Liver (tissue), 9 donors: Measurements from ENCODE around the gene GPR176. TPM values are rescaled to one million over a fixed set of nuclear protein-coding genes. Genes with fewer than 3 reads are reported as not detected.

ENCODE experiments used
- DNase-seq: peaks from one replicate; pipeline ENCODE4 v3.0.0-alpha.2; 2017; ENCODE audit warnings: low spot score
- H3K27ac ChIP-seq, 2 donors: one replicate each; pipeline ENCODE4 v1.7.0; 2013; ENCODE audit warnings: inconsistent platforms in 2 of 2, low read length in 2 of 2, control low read depth in 1 of 2, low read depth in 1 of 2, mild to moderate bottlenecking in 1 of 2
- H3K27me3 ChIP-seq, 4 donors: one replicate each; pipeline versions ENCODE4 v1.6.1 to v1.7.0; 2013; ENCODE audit warnings: low read length in 3 of 4, inconsistent platforms in 1 of 4, mild to moderate bottlenecking in 1 of 4, moderate library complexity in 1 of 4; ENCODE audit not compliant: control insufficient read depth in 4 of 4, insufficient read depth in 4 of 4
- H3K36me3 ChIP-seq, 4 donors: one replicate each; pipeline versions ENCODE4 v1.6.1 to v1.7.0; 2013; ENCODE audit warnings: low read length in 3 of 4, mild to moderate bottlenecking in 3 of 4, low read depth in 1 of 4, moderate library complexity in 1 of 4; ENCODE audit not compliant: control insufficient read depth in 4 of 4, insufficient read depth in 3 of 4
- H3K4me1 ChIP-seq, 4 donors: one replicate each; pipeline versions ENCODE4 v1.6.1 to v1.7.0; 2013; ENCODE audit warnings: low read length in 3 of 4, mild to moderate bottlenecking in 3 of 4, moderate library complexity in 1 of 4; ENCODE audit not compliant: control insufficient read depth in 4 of 4, insufficient read depth in 4 of 4
- H3K4me3 ChIP-seq, 3 donors: one replicate each; pipeline versions ENCODE4 v1.6.1 to v1.7.0; 2013; ENCODE audit warnings: low read length in 3 of 3, control low read depth in 1 of 3, low read depth in 1 of 3, mild to moderate bottlenecking in 1 of 3
- H3K9ac ChIP-seq, 2 donors: one replicate each; pipeline ENCODE4 v1.7.0; 2013; ENCODE audit warnings: low read length in 2 of 2, mild to moderate bottlenecking in 2 of 2, moderate library complexity in 2 of 2, control low read depth in 1 of 2, low read depth in 1 of 2
- H3K9me3 ChIP-seq, 4 donors: one replicate each; pipeline versions ENCODE4 v1.6.1 to v1.7.0; 2013; ENCODE audit warnings: low read length in 3 of 4; ENCODE audit not compliant: control insufficient read depth in 4 of 4
- ATF3 ChIP-seq: IDR thresholded peaks from 2 replicates; pipeline ENCODE4 v1.6.1; 2016; ENCODE audit warnings: antibody characterized with exemption
- EGR1 ChIP-seq, 2 donors: IDR thresholded peaks; 2 replicates each; pipeline ENCODE4 v1.6.1; 2016 to 2018; ENCODE audit warnings: antibody characterized with exemption in 2 of 2, low read depth in 2 of 2
- FOXA1 ChIP-seq: IDR thresholded peaks from 2 replicates; pipeline ENCODE4 v1.6.1; 2016; ENCODE audit warnings: antibody characterized with exemption
- FOXA2 ChIP-seq: IDR thresholded peaks from 2 replicates; pipeline ENCODE4 v1.6.1; 2016; ENCODE audit warnings: antibody characterized with exemption
- GABPA ChIP-seq, 2 donors: IDR thresholded peaks in 1 of 2; conservative IDR thresholded peaks in 1 of 2; 2 replicates each; pipeline ENCODE4 v1.6.1; 2016; ENCODE audit warnings: antibody characterized with exemption in 2 of 2, mild to moderate bottlenecking in 1 of 2, moderate library complexity in 1 of 2
- HNF4A ChIP-seq, 2 donors: conservative IDR thresholded peaks; 2 replicates each; pipeline ENCODE4 v1.6.1; 2016; ENCODE audit warnings: antibody characterized with exemption in 2 of 2, mild to moderate bottlenecking in 2 of 2
- HNF4G ChIP-seq: IDR thresholded peaks from 2 replicates; pipeline ENCODE4 v1.6.1; 2016; ENCODE audit warnings: antibody characterized with exemption
- JUND ChIP-seq, 2 donors: IDR thresholded peaks; 2 replicates each; pipeline ENCODE4 v1.6.1; 2016; ENCODE audit warnings: antibody characterized with exemption in 2 of 2
- NR2F2 ChIP-seq: IDR thresholded peaks from 2 replicates; pipeline ENCODE4 v1.6.1; 2016; ENCODE audit warnings: antibody characterized with exemption
- RAD21 ChIP-seq, 2 donors: IDR thresholded peaks; 2 replicates each; pipeline ENCODE4 v1.6.1; 2016; ENCODE audit warnings: antibody characterized with exemption in 2 of 2, mild to moderate bottlenecking in 2 of 2
- RXRA ChIP-seq, 2 donors: IDR thresholded peaks; 2 replicates each; pipeline ENCODE4 v1.6.1; 2017 to 2018; ENCODE audit warnings: antibody characterized with exemption in 2 of 2, mild to moderate bottlenecking in 1 of 2
- SP1 ChIP-seq: IDR thresholded peaks from 2 replicates; pipeline ENCODE4 v1.6.1; 2018; ENCODE audit warnings: antibody characterized with exemption, mild to moderate bottlenecking
- TAF1 ChIP-seq: conservative IDR thresholded peaks from 2 replicates; pipeline ENCODE4 v1.6.1; 2016; ENCODE audit warnings: antibody characterized with exemption, mild to moderate bottlenecking
- YY1 ChIP-seq: IDR thresholded peaks from 2 replicates; pipeline ENCODE4 v1.6.1; 2016; ENCODE audit warnings: antibody characterized with exemption, mild to moderate bottlenecking
- ZBTB33 ChIP-seq: IDR thresholded peaks from 2 replicates; pipeline ENCODE4 v1.6.1; 2016; ENCODE audit warnings: antibody characterized with exemption
- WGBS: extraction: QIAGEN DNeasy Blood & Tissue Kit; methylation state at CpG from one replicate; pipeline ENCODE4 v1.1.7; 2013; 5-methylcytosine and 5-hydroxymethylcytosine counted together
- polyA plus RNA-seq, 2 donors: library from polyadenylated mRNA; stranded (reverse) in 1 of 2; unstranded in 1 of 2; fragments of 200-250 nt in 1 of 2; fragments of >200 nt in 1 of 2; fragmentation: Nextera tagmentation in 1 of 2; extraction: Ambion mirVana in 1 of 2; gene quantifications; one replicate each; pipeline versions ENCODE4 v1.2.1 to v1.2.3, GENCODE V29; 2013 to 2015
- total RNA-seq, 2 donors: library from RNA; depleted of rRNA; stranded (reverse); fragments of >200 nt; gene quantifications; one replicate each; pipeline ENCODE4 v1.2.3, GENCODE V29; 2014
- TF ChIP-seq, protein P1 (sequence below): IDR thresholded peaks from 2 replicates; pipeline ENCODE4 v1.6.1; 2016; ENCODE audit warnings: antibody characterized with exemption, mild to moderate bottlenecking
- TF ChIP-seq, protein P2 (sequence below): IDR thresholded peaks from 2 replicates; pipeline ENCODE4 v1.6.1; 2016; ENCODE audit warnings: antibody characterized with exemption
- TF ChIP-seq, protein P3 (sequence below): fragments of 150-350 bp; IDR thresholded peaks from 2 replicates; pipeline ENCODE4 v1.5.1; 2017; ENCODE audit warnings: improper control_type of control experiment, low read depth, low read length; ENCODE audit not compliant: missing input control
- donor health status: healthy.
- donor health status: healthy.
- donor health status: healthy.
- donor health status: healthy.
- donor health status: healthy.

Gene GPR176
- total and polyA plus RNA-seq, 4 donors: 0.44 to 1.7 (median 1.4) TPM

DNA sequence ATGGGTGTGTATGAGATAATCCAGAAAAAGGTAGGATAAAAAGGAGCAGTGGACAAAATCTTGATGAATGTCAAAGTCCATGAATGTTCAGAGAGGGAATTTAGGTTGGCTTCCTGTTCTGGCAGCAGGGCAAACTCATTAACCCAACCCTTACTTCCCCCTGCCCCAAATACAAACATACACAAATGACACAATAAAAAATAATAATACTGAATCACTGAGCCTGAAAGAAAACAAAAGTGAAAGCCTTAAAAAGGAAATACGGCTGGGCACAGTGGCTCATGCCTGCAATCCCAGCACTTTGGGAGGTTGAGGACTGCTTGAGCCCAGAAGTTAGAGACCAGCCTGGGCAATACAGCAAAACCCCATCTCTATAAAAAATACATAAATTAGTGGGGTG, 62.9 kb downstream of the GPR176 start (continued):
- TF ChIP-seq, protein P1, sequence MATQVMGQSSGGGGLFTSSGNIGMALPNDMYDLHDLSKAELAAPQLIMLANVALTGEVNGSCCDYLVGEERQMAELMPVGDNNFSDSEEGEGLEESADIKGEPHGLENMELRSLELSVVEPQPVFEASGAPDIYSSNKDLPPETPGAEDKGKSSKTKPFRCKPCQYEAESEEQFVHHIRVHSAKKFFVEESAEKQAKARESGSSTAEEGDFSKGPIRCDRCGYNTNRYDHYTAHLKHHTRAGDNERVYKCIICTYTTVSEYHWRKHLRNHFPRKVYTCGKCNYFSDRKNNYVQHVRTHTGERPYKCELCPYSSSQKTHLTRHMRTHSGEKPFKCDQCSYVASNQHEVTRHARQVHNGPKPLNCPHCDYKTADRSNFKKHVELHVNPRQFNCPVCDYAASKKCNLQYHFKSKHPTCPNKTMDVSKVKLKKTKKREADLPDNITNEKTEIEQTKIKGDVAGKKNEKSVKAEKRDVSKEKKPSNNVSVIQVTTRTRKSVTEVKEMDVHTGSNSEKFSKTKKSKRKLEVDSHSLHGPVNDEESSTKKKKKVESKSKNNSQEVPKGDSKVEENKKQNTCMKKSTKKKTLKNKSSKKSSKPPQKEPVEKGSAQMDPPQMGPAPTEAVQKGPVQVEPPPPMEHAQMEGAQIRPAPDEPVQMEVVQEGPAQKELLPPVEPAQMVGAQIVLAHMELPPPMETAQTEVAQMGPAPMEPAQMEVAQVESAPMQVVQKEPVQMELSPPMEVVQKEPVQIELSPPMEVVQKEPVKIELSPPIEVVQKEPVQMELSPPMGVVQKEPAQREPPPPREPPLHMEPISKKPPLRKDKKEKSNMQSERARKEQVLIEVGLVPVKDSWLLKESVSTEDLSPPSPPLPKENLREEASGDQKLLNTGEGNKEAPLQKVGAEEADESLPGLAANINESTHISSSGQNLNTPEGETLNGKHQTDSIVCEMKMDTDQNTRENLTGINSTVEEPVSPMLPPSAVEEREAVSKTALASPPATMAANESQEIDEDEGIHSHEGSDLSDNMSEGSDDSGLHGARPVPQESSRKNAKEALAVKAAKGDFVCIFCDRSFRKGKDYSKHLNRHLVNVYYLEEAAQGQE: no peak

GRCh38 chr15:39856357-39856756, 63.7 kb downstream of the GPR176 start:
- no peak for DNase-seq
- H3K9me3 ChIP-seq: no peaks in the 10 kb centered on the region
- no peaks in the 10 kb centered on the region for H3K36me3 ChIP-seq
- H3K4me1 ChIP-seq: peaks cover 0 to 8% (median 2%) of the 10 kb centered on the region in 4 donors
- 92% methylated on average over 3 of the region's 3 CpGs for WGBS
- H3K27ac ChIP-seq: no peak overlapping the region
- no peaks in the 10 kb centered on the region for H3K27me3 ChIP-seq
- no peak overlapping the region for H3K9ac ChIP-seq
- H3K4me3 ChIP-seq: no peak overlapping the region
- TF ChIP-seq JUND (IDR thresholded peaks at IDR 0.05) (no peak), SP1 (no peak), FOXA2 (no peak), HNF4G (no peak), RAD21 (IDR thresholded peaks at IDR 0.05) (no peak), HNF4A (conservative IDR thresholded peaks at IDR 0.05) (no peak), RXRA (IDR thresholded peaks at IDR 0.05) (no peak), YY1 (no peak), ATF3 (no peak), GABPA (IDR thresholded peaks at IDR 0.05 in 1 of 2, conservative IDR thresholded peaks at IDR 0.05 in 1 of 2) (no peak), ZBTB33 (no peak), TAF1 (no peak), NR2F2 (no peak), FOXA1 (no peak), EGR1 (IDR thresholded peaks at IDR 0.05; ENCODE audit: low read depth in 2 of 2) (no peak)
- TF ChIP-seq, protein P2, sequence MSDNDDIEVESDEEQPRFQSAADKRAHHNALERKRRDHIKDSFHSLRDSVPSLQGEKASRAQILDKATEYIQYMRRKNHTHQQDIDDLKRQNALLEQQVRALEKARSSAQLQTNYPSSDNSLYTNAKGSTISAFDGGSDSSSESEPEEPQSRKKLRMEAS: no peak
- TF ChIP-seq, protein P3, sequence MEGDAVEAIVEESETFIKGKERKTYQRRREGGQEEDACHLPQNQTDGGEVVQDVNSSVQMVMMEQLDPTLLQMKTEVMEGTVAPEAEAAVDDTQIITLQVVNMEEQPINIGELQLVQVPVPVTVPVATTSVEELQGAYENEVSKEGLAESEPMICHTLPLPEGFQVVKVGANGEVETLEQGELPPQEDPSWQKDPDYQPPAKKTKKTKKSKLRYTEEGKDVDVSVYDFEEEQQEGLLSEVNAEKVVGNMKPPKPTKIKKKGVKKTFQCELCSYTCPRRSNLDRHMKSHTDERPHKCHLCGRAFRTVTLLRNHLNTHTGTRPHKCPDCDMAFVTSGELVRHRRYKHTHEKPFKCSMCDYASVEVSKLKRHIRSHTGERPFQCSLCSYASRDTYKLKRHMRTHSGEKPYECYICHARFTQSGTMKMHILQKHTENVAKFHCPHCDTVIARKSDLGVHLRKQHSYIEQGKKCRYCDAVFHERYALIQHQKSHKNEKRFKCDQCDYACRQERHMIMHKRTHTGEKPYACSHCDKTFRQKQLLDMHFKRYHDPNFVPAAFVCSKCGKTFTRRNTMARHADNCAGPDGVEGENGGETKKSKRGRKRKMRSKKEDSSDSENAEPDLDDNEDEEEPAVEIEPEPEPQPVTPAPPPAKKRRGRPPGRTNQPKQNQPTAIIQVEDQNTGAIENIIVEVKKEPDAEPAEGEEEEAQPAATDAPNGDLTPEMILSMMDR: no peak
- TF ChIP-seq, protein P1: no peak
